Measurements from ENCODE around the gene NNMT.
A peak's percentile ranks its signal among the peaks of the same experiment; 100 is the strongest.
"Not testable (repeated sequence)": the region's sequence is repeated elsewhere in the genome, so short reads cannot be mapped to it uniquely, and the experiment has no call there.

Gene NNMT

DNA sequence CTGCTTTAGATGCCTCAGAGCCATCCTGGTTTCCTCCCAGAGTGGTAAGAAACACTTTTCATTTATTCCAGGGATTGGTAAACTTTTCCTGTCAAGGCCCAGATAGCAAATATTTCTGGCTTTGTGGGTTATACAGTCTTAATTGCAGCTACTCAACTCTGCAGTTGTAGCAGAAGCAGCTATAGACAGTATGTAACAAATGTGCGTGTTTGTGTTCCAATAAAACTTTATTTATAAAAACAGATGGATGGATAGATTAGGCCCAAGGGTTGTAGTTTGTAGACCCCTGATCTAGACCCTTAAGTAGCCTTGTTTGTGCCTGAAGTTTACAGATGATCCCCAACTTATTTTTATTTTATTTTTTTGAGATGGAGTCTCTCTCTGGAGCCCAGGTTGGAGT is 17.9 kb downstream of the NNMT start:
- no peak for DNase-seq

DNA sequence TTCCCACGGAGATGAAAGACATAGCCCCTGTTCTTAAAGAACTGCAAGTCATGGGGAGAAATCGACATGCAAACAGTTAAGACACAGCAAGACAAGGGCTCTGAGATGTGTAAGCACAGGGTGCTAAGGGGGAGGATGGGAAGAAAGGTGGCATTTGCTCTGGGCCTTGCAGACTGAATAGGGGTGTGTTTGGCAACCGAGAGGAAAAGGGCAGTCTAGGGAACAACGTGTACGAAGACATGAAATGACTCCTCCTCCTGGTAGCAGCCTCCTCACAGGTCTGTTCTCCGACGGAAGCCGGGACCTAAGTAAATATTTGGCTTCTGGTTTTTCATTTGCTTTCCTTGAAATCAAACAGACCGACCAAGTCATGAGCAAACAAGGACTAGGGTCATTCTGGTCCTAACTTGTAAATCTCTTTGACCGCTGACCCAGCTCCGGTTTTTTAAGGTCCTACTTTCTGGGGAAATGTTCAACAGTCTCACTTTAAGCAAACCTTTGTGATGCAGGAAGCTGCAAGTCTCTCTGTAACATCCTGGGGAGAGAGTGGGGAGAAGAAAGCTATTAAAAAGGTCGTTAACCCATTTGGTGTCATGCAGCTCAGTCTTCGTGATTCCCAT is 19.7 kb downstream of the NNMT start:
- peak; percentile 23 for DNase-seq

DNA sequence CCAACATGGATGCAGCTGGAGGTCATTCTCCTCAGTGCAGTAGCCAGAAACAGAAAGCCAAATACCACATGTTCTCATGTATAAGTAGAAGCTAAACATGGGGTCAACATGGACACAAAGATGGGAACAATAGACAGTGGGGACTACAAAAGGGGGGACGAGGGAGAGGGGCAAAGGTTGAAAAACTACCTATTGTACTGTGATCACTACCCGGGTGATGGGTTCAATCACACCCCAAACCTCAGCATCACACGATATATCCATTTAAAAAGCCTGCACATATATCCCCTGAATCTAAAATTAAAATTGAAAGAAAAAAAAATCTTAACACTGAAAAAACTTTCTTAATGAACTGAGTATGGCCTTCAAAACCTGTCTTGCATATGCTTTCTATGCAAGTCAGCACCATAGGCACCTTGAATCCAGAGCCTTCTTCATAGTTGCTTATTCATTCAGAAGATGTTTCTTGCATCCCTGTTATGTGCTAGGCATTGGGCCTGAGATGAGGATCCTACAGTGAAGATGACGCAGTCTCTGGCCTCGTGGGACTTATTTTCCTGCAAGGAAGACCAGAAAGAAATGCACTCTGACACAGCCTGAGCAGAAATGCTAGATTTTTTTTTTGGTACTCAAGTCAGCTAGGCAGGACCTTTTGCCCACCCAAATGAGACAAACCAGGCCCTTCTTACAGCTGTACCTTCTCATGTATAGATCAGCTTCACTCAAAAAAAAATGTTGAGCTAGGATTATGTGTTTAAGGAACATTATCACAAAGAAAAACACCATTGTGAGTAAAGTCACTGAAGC is 21.0 kb downstream of the NNMT start:
- no peak for DNase-seq

DNA sequence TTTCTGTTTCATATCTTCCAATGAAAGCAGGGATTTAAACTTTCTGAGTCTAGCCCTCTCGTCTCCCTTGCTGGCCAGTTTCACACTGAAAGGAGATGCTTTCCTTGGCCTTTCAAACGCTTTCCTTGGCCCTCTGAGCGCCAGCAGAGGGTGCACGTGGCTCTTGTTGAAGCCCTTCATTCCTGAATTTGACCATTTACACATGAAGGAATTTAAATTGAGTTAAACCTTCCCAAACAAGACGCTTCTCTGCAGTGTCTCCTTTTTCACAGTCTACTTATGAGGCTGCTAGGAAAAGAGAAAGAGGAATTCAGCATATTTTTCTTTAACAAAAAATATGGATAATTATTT is 21.6 kb downstream of the NNMT start:
- peak; percentile 22 for DNase-seq

DNA sequence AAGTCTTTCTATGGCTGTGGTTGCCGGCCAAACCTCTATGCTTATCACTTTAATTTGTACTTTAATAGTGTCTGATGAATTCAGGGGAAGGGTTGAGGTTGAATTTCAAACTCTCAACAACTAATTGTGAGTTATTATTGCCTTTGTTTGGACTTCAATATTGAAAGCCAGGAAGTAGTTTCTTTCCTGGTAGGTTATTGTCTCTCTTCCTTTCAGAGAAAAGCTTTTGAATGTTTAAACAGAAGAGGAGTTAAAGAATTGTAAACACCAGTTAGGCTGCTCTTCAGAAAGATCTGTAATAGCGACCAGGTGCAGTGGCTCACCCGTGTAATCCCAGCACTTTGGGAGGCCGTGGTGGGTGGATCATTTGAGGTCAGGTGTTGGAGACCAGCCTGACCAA is 22.2 kb downstream of the NNMT start:
- peak; percentile 88 for DNase-seq

DNA sequence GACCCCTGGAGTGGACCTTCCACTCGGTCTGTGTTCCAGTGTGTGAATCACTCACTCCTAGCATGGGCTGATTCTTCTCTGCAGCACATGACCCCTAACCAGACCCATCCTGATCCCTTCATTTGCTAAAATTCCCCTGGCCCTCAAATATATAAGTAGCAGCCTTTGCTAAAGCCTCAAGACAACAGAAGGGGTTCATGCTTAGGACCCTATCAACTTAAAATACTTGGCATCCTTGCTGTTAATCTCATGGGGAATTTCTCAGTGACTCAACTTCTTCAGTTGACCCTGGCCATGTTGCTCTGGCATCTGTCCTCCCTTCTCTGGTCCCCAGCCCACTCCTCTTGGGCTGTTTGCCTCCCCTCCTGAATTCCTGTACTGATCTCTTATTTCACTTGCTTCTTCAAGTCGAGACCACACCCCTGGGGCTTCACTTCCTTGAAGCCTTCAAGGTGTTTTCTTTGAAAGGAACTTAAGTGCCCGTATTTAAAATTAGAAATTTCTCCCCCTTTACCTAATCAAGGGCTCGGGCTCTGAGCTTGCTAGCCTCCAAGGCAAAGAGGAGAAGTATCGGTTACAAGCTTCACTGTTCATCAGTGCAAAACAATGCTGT is 23.6 kb downstream of the NNMT start:
- no peak for DNase-seq

DNA sequence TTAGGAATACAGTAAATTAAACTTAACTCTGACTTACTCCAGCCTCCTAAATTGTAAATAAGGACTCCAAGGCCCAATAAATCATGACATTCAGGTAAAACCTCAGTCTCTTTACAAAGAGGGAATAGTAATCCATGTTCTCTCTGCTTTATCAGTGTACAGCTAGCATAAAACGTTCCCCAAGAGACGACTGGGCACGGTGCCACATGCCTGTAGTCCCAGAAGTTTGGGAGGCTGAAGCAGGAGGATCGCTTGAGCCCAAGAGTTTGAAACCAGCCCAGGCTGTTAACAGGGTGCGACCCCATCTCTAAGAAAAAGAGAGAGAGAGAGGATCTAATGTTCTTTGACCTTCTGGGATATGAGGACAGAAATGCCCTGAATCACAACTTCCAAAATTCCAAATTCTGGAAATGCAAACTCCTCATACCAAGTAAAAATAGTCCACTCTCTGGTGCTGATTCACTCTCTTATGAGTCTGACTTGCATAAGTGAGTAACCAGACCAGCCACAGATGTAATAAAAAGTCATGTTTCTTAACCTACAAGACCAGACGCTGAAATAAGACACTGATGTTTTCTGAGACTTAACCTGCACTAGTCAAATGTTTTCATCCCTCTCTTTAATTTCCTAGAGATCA is 25.5 kb downstream of the NNMT start:
- no peak for DNase-seq

DNA sequence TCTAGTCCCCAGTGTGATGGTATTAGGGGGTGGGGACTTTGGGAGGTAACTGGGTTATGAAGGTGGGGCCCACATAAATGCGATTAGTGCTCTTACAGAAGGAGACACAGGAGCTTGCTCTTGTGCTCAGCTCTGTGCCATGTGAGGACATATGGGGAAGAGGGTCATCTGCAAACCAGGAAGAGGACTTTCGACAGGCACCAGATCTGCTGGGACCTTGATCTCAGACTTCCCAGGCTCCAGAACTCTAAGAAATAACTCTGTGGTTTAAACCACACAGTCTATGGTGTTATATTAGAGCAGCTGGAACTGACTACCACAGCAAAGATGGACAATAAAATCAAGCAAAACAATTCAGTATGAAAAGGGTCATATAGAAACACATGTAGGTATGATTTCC is 26.7 kb downstream of the NNMT start:
- DNase-seq: no peak

DNA sequence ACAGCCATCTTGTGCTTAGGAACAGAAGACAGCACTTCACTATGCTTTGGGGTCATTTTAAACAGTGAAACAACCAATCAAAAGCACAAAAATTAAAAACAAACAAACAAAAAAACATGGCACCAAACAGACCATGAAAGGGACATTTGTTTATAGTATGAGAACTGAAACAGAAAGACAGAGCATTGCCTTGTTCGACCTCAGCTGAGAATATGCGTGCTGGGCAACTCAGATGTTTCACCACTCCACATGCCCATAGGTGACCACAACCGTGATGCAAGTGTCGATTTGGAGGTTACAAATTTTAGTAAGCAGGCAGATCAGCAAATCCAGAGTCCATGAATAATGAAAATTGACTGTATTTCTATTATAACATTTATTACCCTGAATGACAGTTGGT is 30.0 kb downstream of the NNMT start:
- DNase-seq: no peak

DNA sequence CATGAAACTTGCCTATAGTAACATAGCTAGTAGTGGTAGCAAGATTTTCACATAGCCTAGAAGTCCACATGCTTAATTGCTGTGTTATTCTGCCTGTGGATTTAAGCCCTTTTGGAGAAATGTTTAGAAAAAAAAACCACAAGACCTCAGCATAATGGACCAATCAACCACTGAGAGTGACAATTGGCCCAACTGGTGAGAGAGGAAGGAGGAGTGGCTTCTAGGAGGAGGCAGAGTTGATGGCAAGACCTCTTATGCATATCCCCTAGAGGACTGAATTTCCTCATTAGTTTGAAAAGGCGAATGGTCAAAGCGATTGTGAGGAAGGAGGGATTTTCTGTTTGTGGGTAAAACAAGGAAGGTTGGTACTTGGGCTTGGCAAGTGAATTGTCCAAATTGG is 30.6 kb downstream of the NNMT start:
- DNase-seq: no peak

DNA sequence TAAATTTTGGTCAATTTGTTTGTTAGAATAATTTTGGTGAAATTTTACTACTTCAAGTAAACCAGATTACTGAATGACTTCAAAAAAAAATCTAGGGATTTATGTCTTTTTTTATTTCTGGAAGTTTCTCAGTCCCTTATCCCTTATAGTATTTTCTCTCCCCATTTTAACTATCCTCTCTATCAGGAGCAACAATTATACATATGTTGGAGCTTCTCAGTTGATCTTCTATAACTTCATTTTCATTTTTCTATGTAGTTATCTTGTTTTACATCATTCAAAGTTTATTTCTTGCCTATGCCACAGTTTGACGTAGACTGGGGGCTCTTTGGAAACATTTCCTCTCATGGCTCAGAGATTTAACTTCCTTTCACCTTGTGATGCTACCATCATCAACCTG is 34.2 kb downstream of the NNMT start:
- no peak for DNase-seq

DNA sequence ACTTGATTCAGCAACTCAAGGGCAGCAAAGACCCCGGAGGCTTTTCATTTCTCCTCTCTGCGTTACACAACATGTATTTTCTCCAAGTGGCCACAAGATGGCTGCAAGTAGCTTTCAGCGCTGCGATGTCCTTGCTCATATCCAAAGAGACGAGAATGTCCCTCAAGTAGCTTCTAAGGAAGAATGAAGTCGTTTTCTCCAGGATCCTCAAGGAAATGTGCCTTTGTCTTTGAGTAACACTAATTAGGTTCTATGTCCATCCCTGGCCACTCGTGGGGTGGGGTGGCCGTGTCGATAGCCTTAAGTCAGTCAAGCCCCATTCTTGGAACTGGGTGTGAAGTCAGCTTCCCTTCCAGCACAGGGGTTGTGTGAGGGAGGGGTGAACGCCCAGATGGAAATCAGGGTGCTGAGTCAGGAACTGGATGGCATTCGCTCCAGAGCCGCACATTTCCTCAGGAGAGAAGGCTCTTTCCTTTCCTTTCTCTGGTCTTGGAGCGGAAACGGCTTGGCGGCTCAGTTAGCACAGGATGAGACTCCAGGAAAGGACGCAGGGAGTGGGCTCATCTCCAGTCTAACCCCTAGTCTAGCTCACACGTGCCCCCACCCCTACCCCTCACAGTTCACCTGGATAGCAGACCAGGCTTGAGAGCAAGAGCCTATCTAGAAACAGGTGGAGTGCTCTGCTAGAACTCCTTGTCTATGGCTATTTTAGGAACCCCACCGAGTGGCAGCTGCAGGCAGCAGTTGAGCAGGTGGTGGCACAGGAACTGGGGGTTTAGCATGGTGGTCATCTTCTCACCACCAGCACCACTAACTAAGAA is 44.3 kb downstream of the NNMT start:
- DNase-seq: peak; percentile 63

DNA sequence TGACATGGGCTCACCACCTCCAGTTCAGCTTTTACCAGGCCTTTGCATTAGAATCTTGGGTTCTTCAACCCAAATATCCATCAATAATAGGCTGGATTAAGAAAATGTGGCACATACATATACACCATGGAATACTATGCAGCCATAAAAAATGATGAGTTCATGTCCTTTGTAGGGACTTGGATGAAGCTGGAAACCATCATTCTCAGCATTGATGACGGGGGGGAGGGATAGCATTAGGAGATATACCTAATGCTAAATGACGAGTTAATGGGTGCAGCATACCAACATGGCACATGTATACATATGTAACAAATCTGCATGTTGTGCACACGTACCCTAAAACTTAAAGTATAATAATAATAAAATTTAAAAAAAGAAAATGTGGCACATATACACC is 45.5 kb downstream of the NNMT start:
- not testable (repeated sequence) for DNase-seq

DNA sequence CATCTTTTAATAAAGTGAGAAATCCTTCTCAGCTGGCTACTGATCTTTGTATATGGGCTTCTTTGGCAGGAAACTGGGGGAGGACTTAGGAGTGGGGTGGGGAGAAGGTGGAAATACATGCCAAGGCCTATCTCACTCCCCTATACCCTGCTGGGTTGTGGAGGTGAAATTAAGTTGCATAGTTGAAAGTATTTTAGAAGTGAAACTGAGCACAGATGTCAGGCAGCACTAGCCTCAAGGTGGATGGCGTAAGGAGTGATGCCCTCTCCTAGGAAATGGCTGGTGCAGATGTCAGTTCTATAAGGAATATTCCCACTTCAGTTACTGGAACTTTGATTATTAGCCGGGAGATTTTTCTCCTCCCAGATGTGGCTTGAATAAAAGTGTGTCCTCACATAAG is 46.3 kb downstream of the NNMT start:
- DNase-seq: no peak

DNA sequence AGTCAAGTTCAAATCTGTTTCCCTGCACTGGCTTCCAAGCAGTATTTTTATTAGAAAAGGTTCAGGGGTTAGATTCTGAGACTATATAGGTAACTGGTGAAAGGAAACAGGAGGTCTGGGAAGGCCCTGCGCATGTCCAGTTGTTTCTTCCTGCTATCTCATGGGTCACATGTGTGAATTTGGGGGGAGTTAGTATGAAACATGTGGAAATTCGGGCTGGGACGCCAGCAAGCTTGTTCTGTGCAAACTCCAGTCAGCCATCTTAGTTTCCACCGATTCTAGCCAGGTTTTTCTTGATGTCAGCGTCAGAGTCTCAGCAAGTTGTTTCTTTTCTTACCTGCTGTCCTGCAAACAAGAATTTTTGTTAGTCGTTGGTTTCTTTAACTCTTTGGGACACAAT is 46.8 kb downstream of the NNMT start:
- DNase-seq: no peak

DNA sequence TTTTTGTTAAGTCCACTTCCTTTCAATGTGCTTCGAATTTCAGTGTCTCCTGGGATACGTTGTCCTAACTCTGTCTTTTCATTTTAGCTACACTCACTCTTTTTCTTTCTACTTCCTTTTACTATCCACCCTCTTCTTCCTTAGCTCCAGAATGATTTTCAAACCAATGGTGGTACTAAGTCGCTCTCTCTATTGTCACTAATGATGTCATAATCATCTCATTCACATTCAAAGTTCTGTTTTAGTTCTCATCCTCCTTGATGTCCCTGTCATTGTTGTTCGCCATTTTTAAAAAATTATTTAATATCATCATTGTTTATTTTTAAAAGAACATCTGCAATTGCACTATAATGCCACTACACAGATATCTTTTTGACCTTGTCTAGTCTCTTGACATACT is 47.3 kb downstream of the NNMT start:
- DNase-seq: no peak

DNA sequence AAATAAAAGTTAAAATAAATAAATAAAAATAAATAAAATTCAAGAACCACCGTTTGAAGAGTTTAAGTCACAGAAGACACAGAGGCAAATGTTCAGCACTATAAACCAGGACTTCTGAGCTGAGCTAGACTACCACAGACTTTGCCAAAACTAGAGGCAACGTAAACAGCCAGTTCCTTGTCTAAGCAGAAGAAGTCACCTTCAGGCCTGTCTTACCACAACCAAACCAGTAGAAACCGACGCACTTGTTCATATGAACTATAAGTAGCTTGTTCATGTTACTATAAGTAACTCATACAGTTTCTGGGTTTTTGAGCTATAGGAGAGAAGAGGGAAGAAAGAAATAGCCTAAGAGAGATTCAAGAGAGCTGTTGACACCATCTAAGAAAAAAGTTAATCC is 48.3 kb downstream of the NNMT start:
- no peak for DNase-seq

DNA sequence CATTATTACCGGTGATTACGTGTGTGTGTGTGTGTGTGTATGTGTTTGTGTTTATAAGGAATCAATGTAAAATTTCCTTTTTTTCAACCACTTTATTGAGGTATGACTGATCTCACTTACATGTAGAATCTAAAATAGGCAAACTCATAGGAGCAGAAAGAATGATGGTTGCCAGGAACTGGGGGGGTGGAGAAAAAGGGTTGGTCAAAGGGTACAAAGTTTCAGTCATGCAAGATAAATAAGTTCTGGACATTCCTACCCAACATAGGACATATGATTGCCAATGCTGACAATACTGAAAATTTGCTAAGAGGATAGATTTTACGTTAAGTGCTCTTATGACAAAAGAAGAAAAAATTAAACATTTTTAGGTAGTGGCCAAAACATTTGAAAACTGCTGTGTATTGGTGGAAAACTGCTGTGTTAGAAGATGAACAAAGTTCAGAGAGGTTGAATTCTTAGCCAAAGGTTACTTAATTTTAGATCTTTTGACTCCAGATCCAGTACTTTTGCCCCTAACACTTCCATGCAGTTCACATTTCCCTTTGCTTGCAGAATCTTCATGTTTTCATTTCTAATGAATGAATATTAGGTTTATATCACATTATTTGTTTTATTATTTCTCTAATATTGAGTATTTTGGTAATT is 49.5 kb downstream of the NNMT start:
- DNase-seq: no peak

DNA sequence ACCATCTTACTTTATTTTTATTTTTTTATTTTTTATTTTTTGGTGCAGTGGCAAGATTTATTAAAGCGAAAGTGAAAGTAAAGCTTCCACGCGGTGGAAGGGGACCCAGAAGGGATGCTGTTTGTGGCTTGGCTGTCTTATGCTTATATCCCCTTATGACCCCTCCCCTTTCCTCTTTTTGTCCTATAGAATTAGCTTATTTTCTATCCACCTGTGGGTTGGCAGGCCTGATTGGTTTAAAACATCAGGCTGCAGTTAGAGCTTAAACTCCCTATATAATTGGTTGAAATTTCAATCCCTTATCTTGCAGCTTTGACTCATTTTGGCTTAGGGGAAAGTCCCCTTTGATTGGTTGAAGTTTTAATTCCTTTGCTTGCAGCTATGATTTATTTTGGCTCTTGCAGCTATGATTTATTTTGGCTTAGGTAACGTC is 50.5 kb downstream of the NNMT start:
- DNase-seq: no peak

DNA sequence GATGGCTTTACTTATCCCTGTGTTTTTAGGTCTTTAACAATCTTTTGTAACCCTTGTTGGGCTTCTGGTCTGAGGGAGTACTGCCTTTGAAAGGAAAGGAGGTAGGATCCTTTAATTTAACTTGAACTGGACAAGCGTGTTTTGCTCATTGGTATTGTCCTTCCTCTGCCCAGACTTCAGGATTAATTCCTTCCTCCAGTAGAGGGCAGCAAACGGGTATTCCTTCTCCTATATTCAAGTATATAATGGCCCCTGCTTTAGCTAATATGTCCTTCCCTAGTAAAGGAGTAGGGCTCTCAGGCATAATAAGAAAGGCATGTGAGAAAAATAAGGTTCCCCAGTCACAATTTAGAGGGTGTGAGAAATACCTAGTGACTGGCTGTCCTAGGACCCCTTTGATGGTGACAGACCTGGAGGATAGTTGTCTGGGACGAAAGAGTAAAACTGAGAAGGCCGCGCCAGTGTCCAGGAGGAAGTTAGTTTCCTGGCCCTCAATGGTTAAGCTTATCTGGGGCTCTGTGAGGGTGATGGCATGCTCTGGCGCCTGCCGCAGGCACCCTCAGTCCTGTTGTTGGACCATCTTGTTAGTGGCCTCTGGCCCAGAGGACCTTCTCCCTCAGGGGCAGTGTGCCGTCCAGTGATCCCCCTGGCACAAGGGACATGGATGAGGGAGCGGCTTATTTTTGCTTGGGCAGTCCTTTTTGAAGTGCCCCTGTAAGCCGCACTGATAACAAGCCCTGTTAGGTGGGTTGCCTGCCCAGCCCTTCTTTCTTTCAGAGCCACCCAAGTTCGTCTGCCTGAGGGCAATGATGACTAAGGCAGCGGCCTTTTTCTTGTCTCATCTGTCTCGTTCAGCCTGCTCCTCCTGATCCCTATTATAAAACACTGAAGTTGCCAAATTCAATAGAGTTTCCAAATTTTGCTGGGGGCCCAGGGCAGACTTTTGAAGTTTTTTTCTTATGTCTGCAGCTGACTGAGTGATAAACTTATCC is 52.3 kb downstream of the NNMT start:
- peak; percentile 26 for DNase-seq

DNA sequence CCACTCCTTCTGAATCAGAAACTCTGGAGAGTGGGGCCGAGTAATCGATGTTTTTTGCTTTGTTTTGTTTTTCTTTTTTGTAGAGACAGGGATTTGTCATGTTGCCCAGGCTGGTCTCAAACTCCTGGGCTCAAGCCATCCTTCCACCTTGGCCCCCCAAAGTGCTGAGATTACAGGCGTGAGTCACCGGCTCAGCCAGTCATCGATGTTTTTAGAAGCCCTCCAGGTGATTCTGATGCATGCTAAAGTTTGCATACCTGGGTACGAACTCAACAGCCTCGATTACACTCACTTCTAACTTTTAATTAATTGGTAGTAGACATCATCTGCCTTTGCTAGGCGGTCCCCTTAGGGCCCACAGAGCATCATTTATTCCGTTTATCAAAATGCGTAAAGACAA is 53.8 kb downstream of the NNMT start:
- DNase-seq: no peak

Measured in NCI-H2081 treated with DMSO at 0.1 percent for 48 hours (cell line).